Measurements from ENCODE around the gene TM2D3.
A peak's percentile ranks its signal among the peaks of the same experiment; 100 is the strongest.

Gene TM2D3

DNA sequence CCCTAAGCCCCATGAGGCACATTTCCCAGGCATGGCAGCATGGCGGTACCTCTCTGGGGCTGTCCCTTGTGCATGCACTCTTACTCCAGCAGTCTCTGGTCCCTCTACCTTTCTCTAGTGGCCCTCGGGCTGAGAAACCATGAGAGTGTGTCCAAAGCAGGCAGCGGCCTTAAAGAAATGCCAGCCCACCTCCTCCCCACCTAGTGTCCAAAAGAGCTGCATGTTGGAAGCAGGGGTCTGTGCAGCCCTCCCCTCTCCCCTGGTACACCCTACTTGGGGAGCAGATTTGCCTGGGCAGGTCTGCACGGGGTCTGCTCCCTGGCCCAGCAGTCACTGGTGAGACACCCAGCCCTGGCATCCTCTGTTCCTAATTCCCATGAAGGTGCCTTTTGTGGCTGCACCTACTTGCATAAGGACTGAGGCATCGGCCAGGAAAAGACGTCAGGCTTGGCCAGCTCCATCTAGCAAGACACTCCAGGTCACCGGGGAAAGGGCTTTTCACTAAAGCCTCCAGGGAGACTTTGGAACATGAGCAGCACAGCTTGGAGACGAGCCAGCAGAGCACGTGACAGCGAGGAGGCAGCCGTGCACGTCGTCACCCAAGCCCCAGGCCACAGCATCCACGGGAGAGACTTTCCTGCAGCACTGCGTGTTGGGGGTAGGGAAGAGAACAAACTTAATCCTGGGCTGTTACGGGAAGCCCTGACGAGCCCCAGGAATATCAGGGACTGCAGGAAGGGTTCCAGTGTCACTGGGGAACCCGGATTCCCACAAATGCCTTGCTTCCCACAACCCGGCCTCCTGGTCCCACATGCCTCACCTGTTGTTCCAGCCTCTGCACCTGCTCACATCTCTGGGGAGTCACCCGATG, 38.8 kb downstream of the TM2D3 start:
- DNase-seq (ENCODE audit: low read depth): peak; percentile 54
- TF ChIP-seq, protein P1, sequence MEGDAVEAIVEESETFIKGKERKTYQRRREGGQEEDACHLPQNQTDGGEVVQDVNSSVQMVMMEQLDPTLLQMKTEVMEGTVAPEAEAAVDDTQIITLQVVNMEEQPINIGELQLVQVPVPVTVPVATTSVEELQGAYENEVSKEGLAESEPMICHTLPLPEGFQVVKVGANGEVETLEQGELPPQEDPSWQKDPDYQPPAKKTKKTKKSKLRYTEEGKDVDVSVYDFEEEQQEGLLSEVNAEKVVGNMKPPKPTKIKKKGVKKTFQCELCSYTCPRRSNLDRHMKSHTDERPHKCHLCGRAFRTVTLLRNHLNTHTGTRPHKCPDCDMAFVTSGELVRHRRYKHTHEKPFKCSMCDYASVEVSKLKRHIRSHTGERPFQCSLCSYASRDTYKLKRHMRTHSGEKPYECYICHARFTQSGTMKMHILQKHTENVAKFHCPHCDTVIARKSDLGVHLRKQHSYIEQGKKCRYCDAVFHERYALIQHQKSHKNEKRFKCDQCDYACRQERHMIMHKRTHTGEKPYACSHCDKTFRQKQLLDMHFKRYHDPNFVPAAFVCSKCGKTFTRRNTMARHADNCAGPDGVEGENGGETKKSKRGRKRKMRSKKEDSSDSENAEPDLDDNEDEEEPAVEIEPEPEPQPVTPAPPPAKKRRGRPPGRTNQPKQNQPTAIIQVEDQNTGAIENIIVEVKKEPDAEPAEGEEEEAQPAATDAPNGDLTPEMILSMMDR (IDR thresholded peaks at IDR 0.05; ENCODE audit: low read length, missing control alignments): no peak
- no peak overlapping the region for H3K4me3 ChIP-seq (replicated peaks; ENCODE audit: low read depth, low read length)

DNA sequence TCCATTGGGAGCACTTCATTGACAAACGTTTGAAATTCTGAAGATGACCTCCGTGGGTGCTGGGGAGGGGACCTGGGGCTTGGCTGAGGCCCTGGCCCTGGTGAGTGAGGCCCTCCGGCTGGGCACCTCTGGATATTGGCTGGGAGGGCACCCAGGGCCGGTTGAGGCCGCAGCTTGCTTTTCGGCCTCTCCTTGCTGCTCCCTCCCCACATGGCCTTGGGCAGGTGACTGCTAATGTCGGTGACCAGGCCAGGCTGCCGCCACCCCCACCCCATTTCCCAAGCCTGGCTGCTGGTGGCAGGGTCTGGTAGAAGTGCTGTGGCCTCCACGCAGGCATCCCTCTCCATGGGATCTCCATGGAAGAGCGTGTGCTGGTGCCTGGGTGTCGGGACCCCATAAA, 39.5 kb downstream of the TM2D3 start:
- H3K4me3 ChIP-seq (replicated peaks; ENCODE audit: low read depth, low read length): no peak overlapping the region
- TF ChIP-seq, protein P1 (IDR thresholded peaks at IDR 0.05; ENCODE audit: low read length, missing control alignments): no peak
- no peak for DNase-seq (ENCODE audit: low read depth)

DNA sequence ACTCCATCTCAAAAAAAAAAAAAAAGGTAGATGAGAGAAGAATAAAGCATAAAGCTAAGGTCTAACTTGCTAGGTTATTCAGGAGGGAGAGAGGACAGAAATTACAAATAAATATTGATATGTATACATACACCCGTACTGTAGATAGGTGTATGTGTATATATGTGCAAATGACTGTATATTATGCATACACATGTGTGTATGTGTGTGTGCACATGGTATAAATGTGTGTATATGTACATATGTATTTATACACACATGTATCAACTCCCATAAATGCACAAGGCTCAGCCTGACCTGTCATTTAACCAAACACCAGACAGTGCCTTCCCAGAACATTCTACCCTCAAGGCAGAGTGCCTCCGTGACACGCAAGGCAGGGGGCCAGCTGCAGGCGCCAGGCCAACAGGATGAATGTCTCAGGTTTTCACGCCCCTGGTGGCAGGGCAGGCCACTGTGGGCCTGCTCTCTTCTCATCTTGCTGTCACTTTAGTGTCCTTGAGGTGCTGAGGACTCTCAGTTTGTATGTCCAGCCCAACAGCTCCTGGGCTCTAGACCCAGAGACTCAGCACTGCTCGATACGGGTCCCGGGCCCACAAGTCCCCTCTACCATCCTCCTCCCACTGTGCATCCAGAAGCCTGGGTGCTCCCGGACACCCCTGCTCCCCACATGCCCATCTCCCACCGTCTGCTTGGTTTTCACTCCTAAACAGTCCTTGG, 40.4 kb downstream of the TM2D3 start:
- no peak overlapping the region for H3K4me3 ChIP-seq (replicated peaks; ENCODE audit: low read depth, low read length)
- DNase-seq (ENCODE audit: low read depth): no peak

DNA sequence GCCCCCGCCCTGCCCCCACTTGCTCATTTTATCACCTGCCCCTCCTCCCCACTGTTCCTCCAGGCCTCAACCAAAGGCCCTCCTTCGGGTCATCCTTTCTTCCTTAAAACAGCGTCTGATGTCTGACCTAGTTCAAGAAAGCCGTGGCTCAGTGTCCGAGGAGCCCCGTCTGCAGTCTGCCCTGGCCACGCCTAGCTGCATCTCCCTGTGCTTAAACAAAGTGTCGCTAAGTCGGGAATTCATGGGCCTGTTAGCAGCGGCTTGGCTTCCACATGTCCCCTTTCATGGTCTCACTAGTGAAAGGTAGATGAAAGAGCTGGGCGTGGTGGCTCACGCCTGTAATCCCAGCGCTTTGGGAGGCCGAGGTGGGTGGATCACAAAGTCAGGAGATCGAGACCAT, 41.2 kb downstream of the TM2D3 start:
- TF ChIP-seq, protein P1 (IDR thresholded peaks at IDR 0.05; ENCODE audit: low read length, missing control alignments): no peak
- H3K4me3 ChIP-seq (replicated peaks; ENCODE audit: low read depth, low read length): no peak overlapping the region
- DNase-seq (ENCODE audit: low read depth): no peak

More for the DNA sequence above, 40.4 kb downstream of the TM2D3 start:
- TF ChIP-seq, protein P1 (IDR thresholded peaks at IDR 0.05; ENCODE audit: low read length, missing control alignments): no peak

DNA sequence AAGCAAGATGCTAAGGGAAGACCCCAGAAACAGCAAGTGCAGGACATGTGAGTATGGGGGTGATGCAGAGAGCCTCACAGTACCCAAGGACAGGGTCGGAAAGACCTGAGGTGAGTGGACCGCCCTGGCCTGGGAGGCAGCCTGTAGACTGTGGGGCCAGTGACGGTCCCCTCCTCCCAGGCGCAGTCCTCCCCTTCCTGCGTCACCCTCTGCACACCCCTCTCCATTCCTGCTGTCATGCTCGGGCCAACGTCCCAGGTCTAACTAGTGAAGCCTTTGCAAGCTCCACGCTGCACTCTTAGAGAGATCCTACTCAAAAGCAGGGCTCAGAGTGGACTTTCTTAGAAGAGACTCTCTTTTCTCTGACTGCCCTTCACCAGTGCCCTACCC, 41.6 kb downstream of the TM2D3 start:
- H3K4me3 ChIP-seq (replicated peaks; ENCODE audit: low read depth, low read length): no peak overlapping the region
- no peak for DNase-seq (ENCODE audit: low read depth)
- TF ChIP-seq, protein P1 (IDR thresholded peaks at IDR 0.05; ENCODE audit: low read length, missing control alignments): no peak

DNA sequence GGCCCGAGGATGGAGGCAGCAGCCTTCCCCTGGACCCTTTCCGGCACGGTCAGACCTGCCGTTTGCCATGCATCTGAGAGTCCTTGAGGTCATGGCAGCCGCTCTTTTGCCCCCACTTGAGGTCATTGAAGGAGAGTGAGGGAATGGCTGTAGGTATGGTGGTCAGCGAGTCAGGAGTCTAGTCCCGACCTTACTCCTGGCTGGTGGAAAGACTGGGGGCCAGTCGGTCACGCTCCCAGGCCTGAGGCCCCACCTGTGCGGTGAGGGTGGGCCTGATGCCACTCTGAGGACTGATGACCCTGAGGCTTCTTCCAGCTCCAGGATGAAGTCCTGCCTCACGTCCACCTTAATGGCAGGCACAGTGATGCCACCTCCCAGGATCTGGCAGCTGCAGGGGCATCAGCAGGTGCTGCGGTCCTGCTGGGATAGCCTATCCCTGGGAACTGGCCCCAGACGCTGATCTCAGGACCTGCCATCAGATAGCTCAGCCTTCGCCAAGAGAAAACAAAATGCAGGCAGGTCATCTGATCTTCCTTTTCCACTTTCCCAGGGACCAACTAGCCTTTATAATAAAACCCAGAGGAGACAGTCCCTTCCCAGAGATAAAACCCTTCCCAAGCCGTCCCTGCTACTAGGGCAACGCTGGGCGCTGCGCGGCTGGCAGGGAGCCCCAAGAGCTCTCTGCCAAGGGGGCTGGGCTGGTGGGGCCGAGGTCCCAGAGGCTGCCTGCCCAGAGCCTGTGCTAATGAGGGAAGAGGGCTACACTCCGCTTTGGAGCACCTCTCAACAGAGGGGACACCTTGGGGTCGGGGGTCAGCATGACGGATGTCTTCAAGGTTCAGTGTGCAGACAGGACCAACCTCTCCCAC, 42.2 kb downstream of the TM2D3 start:
- H3K4me3 ChIP-seq (replicated peaks; ENCODE audit: low read depth, low read length): no peak overlapping the region
- DNase-seq (ENCODE audit: low read depth): no peak
- TF ChIP-seq, protein P1 (IDR thresholded peaks at IDR 0.05; ENCODE audit: low read length, missing control alignments): no peak
